Astrocyte (in vitro differentiated cells and primary cell): ENCODE measurements around the gene ACVRL1.

Source experiments
- EZH2 ChIP-seq: IDR thresholded peaks from 2 replicates; pipeline ENCODE4 v1.6.1; 2012; ENCODE audit warnings: mild to moderate bottlenecking, low read length, inconsistent platforms; ENCODE audit not compliant: insufficient read depth
- TF ChIP-seq, protein P1 (sequence below): IDR thresholded peaks from 2 replicates; pipeline ENCODE4 v1.5.1; 2011; ENCODE audit warnings: low read depth, mild to moderate bottlenecking, inconsistent platforms, low read length, moderate library complexity; ENCODE audit not compliant: insufficient read depth

DNA sequence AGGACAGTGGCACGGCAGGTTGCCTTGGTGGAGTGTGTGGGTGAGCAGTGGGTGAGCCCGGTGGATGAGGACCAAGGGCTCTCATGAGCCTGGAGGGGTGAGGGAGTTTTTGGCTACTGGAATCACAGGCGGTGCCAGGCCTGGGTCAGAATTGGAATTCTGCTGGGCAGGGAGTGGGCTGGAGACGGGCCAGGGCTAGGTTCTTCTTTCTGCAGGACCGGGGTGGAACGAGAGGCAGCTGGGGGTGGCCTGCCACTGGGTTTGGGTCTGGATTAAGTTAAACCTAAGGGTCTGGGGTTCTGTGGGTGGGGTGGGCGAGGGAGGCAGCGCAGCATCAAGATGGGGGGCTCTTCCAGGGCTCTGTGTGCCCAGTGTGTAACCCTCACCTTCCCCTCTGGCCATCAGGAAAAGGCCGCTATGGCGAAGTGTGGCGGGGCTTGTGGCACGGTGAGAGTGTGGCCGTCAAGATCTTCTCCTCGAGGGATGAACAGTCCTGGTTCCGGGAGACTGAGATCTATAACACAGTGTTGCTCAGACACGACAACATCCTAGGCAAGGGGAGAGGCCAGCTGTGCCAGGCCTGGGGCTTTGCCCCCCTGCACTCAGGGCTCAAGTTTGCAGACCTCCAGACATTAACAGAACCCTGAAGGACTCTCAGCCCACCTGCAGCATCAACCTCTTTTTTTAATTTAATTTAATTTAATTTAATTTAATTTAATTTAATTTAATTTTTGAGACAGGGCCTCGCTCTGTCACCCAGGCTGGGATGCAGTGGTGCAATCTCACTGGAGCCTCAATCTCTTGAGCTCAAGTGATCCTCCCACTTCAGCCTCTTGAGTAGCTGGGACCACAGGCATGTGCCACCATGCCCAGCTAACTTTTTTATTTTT, 7.0 kb downstream of the ACVRL1 start:
- TF ChIP-seq, protein P1, sequence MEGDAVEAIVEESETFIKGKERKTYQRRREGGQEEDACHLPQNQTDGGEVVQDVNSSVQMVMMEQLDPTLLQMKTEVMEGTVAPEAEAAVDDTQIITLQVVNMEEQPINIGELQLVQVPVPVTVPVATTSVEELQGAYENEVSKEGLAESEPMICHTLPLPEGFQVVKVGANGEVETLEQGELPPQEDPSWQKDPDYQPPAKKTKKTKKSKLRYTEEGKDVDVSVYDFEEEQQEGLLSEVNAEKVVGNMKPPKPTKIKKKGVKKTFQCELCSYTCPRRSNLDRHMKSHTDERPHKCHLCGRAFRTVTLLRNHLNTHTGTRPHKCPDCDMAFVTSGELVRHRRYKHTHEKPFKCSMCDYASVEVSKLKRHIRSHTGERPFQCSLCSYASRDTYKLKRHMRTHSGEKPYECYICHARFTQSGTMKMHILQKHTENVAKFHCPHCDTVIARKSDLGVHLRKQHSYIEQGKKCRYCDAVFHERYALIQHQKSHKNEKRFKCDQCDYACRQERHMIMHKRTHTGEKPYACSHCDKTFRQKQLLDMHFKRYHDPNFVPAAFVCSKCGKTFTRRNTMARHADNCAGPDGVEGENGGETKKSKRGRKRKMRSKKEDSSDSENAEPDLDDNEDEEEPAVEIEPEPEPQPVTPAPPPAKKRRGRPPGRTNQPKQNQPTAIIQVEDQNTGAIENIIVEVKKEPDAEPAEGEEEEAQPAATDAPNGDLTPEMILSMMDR = no peak
- TF ChIP-seq EZH2 = no peak
